ENCODE measurements around the gene PIGC.

GRCh38 chr1:172394141-172394751 is 49.6 kb downstream of the PIGC start:
- no peak for TF ChIP-seq CTCF (IDR thresholded peaks at IDR 0.05)
- TF ChIP-seq FOXJ3 (CRISPR knock-in tag; IDR thresholded peaks at IDR 0.05; ENCODE audit: borderline replicate concordance): no peak
- no peak for TF ChIP-seq ETV6 (CRISPR knock-in tag; IDR thresholded peaks at IDR 0.05)
- no peak for TF ChIP-seq TEAD1 (CRISPR knock-in tag; IDR thresholded peaks at IDR 0.05)
- no peak for TF ChIP-seq FOXP4 (CRISPR knock-in tag; IDR thresholded peaks at IDR 0.05)
- TF ChIP-seq CREM (CRISPR knock-in tag; IDR thresholded peaks at IDR 0.05): no peak
- no peak for TF ChIP-seq USF1 (CRISPR knock-in tag; IDR thresholded peaks at IDR 0.05)
- TF ChIP-seq FOXK1 (CRISPR knock-in tag; IDR thresholded peaks at IDR 0.05): no peak
- no peak for TF ChIP-seq GRHL2 (CRISPR knock-in tag; IDR thresholded peaks at IDR 0.05; ENCODE audit: insufficient replicate concordance, severe bottlenecking)
- no peak for TF ChIP-seq SP1 (CRISPR knock-in tag; conservative IDR thresholded peaks at IDR 0.05)
- TF ChIP-seq GABPB1 (CRISPR knock-in tag; IDR thresholded peaks at IDR 0.05): no peak
- TF ChIP-seq MAX (CRISPR knock-in tag; IDR thresholded peaks at IDR 0.05): no peak
- no peak for TF ChIP-seq ATF2 (CRISPR knock-in tag; IDR thresholded peaks at IDR 0.05; ENCODE audit: borderline replicate concordance, low read depth)
